Fibroblast of lung (primary cell): ENCODE data around the gene MALL.
"Not testable (repeated sequence)": the region's sequence is repeated elsewhere in the genome, so short reads cannot be mapped to it uniquely, and the experiment has no call there.

Experiments
- EZH2 ChIP-seq: IDR thresholded peaks from 2 replicates; pipeline ENCODE4 v1.5.1; 2012; ENCODE audit warnings: low read length, control low read depth, mild to moderate bottlenecking; ENCODE audit errors: missing control alignments
- TF ChIP-seq, protein P1 (sequence below), 2 donors: IDR thresholded peaks in 1 of 2; conservative IDR thresholded peaks in 1 of 2; 1 replicate in 1 of 2; 2 replicates in 1 of 2; pipeline ENCODE4 v1.5.1; 2011 to 2012; ENCODE audit warnings: low read length in 2 of 2, control low read depth in 1 of 2, inconsistent platforms in 1 of 2, low read depth in 1 of 2, mild to moderate bottlenecking in 1 of 2

GRCh38 chr2:110093924-110094323 lies 21.7 kb downstream of the MALL start:
- TF ChIP-seq, protein P1, sequence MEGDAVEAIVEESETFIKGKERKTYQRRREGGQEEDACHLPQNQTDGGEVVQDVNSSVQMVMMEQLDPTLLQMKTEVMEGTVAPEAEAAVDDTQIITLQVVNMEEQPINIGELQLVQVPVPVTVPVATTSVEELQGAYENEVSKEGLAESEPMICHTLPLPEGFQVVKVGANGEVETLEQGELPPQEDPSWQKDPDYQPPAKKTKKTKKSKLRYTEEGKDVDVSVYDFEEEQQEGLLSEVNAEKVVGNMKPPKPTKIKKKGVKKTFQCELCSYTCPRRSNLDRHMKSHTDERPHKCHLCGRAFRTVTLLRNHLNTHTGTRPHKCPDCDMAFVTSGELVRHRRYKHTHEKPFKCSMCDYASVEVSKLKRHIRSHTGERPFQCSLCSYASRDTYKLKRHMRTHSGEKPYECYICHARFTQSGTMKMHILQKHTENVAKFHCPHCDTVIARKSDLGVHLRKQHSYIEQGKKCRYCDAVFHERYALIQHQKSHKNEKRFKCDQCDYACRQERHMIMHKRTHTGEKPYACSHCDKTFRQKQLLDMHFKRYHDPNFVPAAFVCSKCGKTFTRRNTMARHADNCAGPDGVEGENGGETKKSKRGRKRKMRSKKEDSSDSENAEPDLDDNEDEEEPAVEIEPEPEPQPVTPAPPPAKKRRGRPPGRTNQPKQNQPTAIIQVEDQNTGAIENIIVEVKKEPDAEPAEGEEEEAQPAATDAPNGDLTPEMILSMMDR (conservative IDR thresholded peaks at IDR 0.05 in 1 of 2, IDR thresholded peaks at IDR 0.05 in 1 of 2; ENCODE audit: low read depth in 1 of 2, low read length in 2 of 2): not testable (repeated sequence)
- not testable (repeated sequence) for TF ChIP-seq EZH2
